IMR-90 (cell line): ENCODE results near the gene NECAB2. TPM values are rescaled to one million over a fixed set of nuclear protein-coding genes. Genes with fewer than 3 reads are reported as not detected.

Experiments
- ATAC-seq: fragments of 200-7000 bp; cut with Tn5 transposase; 2 replicates; pipeline ENCODE4 v1.9.1; 2020; ENCODE audit warnings: low read depth, mild to moderate bottlenecking, moderate library complexity
- BruUV-seq: library from RNA; stranded (reverse); fragments of 400-500 nt; replicated peaks from 2 replicates; lab custom pipeline; 2021; lab: Mats Ljungman, UMichigan
- CTCF ChIA-PET: fragments of 300-600 bp; formaldehyde crosslinking; extraction: SDS; loops from one replicate; lab custom pipeline; 2021; ENCODE audit warnings: antibody characterized with exemption; lab: Yijun Ruan, JAX
- POLR2A ChIA-PET: fragments of 300-600 bp; sonication (Branson Sonifier 250); formaldehyde crosslinking; loops from one replicate; lab custom pipeline; 2022; ENCODE audit warnings: antibody characterized with exemption; ENCODE audit not compliant: unreplicated experiment; lab: Charles Lee
- DNase-seq: peaks from one replicate; pipeline ENCODE4 v3.0.0; 2013
- H2AFZ ChIP-seq: replicated peaks from 2 replicates; pipeline ENCODE3; 2013; ENCODE audit warnings: low read length, mild to moderate bottlenecking; ENCODE audit not compliant: poor library complexity
- H2AK5ac ChIP-seq: 2 replicates; pipeline ENCODE4 v1.6.1; 2013; ENCODE audit warnings: low read depth, low read length, inconsistent platforms
- H2AK9ac ChIP-seq: replicated peaks from 2 replicates; pipeline ENCODE3; 2013; ENCODE audit warnings: mild to moderate bottlenecking, low read depth, low read length, moderate library complexity; ENCODE audit not compliant: poor library complexity
- H2BK120ac ChIP-seq: 2 replicates; pipeline ENCODE4 v1.6.1; 2013; ENCODE audit warnings: low read depth, low read length, inconsistent platforms
- H2BK15ac ChIP-seq: 3 replicates; pipeline ENCODE4 v1.6.1; 2013; ENCODE audit warnings: low read depth, low read length, inconsistent platforms
- H2BK20ac ChIP-seq: 2 replicates; pipeline ENCODE4 v1.6.1; 2013; ENCODE audit warnings: low read depth, mild to moderate bottlenecking, inconsistent platforms, low read length, moderate library complexity
- H2BK5ac ChIP-seq: 2 replicates; pipeline ENCODE4 v1.6.1; 2013; ENCODE audit warnings: mild to moderate bottlenecking, low read depth, low read length, inconsistent platforms; ENCODE audit not compliant: poor library complexity, severe bottlenecking
- H3K14ac ChIP-seq: replicated peaks from 2 replicates; pipeline ENCODE4 v1.6.1; 2013; ENCODE audit warnings: low read depth, low read length, inconsistent platforms
- H3K18ac ChIP-seq: 2 replicates; pipeline ENCODE4 v1.6.1; 2013; ENCODE audit warnings: low read depth, low read length, control low read depth
- H3K23ac ChIP-seq: 2 replicates; pipeline ENCODE4 v1.6.1; 2013; ENCODE audit warnings: low read depth, low read length, inconsistent platforms
- H3K27ac ChIP-seq: 2 replicates; pipeline ENCODE4 v1.5.1; 2013; ENCODE audit warnings: mild to moderate bottlenecking, control low read depth, low read length; ENCODE audit not compliant: insufficient read depth
- H3K27me3 ChIP-seq: 2 replicates; pipeline ENCODE4 v1.6.1; 2013; ENCODE audit warnings: low read length; ENCODE audit not compliant: control insufficient read depth, insufficient read depth
- H3K36me3 ChIP-seq: 2 replicates; pipeline ENCODE4 v1.6.1; 2013; ENCODE audit warnings: low read length, mixed read lengths; ENCODE audit not compliant: control insufficient read depth, insufficient read depth
- H3K4ac ChIP-seq: 2 replicates; pipeline ENCODE4 v1.6.1; 2013; ENCODE audit warnings: low read depth, low read length, inconsistent platforms
- H3K4me1 ChIP-seq: 2 replicates; pipeline ENCODE4 v1.6.1; 2013; ENCODE audit warnings: low read length, mixed read lengths; ENCODE audit not compliant: control insufficient read depth, insufficient read depth
- H3K4me2 ChIP-seq: 2 replicates; pipeline ENCODE4 v1.6.1; 2013; ENCODE audit warnings: low read depth, mild to moderate bottlenecking, control low read depth, low read length, moderate library complexity
- H3K4me3 ChIP-seq: 2 replicates; pipeline ENCODE4 v1.5.1; 2013; ENCODE audit warnings: low read depth, mild to moderate bottlenecking, control low read depth, low read length, moderate library complexity; ENCODE audit not compliant: insufficient read depth
- H3K56ac ChIP-seq: 2 replicates; pipeline ENCODE4 v1.6.1; 2013; ENCODE audit warnings: low read length, inconsistent platforms; ENCODE audit not compliant: insufficient read depth; ENCODE audit errors: extremely low read depth
- H3K79me1 ChIP-seq, 2 experiments: 2 replicates each; pipeline ENCODE4 v1.6.1; 2013; ENCODE audit warnings: low read length in 2 of 2, inconsistent platforms in 1 of 2, low read depth in 1 of 2
- H3K9ac ChIP-seq: 2 replicates; pipeline ENCODE4 v1.6.1; 2013; ENCODE audit warnings: low read depth, low read length, control low read depth
- H3K9me1 ChIP-seq: 2 replicates; pipeline ENCODE4 v1.6.1; 2013; ENCODE audit warnings: low read length, inconsistent platforms; ENCODE audit not compliant: insufficient read depth
- H3K9me3 ChIP-seq: 2 replicates; pipeline ENCODE4 v1.6.1; 2013; ENCODE audit warnings: low read length; ENCODE audit not compliant: control insufficient read depth, insufficient read depth
- H4K20me1 ChIP-seq: 2 replicates; pipeline ENCODE4 v1.6.1; 2013; ENCODE audit warnings: low read length, inconsistent platforms; ENCODE audit not compliant: insufficient read depth
- H4K5ac ChIP-seq: 2 replicates; pipeline ENCODE4 v1.6.1; 2013; ENCODE audit warnings: mild to moderate bottlenecking, low read depth, low read length, control low read depth
- H4K8ac ChIP-seq, 2 experiments: 2 replicates each; pipeline ENCODE4 v1.6.1; 2013; ENCODE audit warnings: low read depth in 2 of 2, low read length in 2 of 2, control low read depth in 1 of 2, inconsistent platforms in 1 of 2
- H4K91ac ChIP-seq: 2 replicates; pipeline ENCODE4 v1.6.1; 2013; ENCODE audit warnings: low read depth, low read length, inconsistent platforms; ENCODE audit not compliant: insufficient read depth
- BHLHE40 ChIP-seq: fragments of 150-350 bp; IDR thresholded peaks from 2 replicates; pipeline ENCODE4 v1.6.1; 2016; ENCODE audit warnings: mild to moderate bottlenecking, low read depth, low read length
- CEBPB ChIP-seq: IDR thresholded peaks from 2 replicates; pipeline ENCODE4 v1.6.1; 2012; ENCODE audit warnings: low read depth, low read length, improper control_type of control experiment
- CHD1 ChIP-seq: IDR thresholded peaks from 2 replicates; pipeline ENCODE4 v1.6.1; 2012; ENCODE audit warnings: low read depth, low read length, improper control_type of control experiment
- FOS ChIP-seq: fragments of 150-350 bp; IDR thresholded peaks from 2 replicates; pipeline ENCODE4 v1.6.1; 2016; ENCODE audit warnings: low read depth, low read length
- MAFK ChIP-seq: IDR thresholded peaks from 2 replicates; pipeline ENCODE4 v1.6.1; 2012; ENCODE audit warnings: low read depth, low read length, improper control_type of control experiment
- MAZ ChIP-seq: IDR thresholded peaks from 2 replicates; pipeline ENCODE4 v1.6.1; 2012; ENCODE audit warnings: low read depth, mild to moderate bottlenecking, low read length, improper control_type of control experiment, moderate library complexity, borderline replicate concordance
- MXI1 ChIP-seq: IDR thresholded peaks from 2 replicates; pipeline ENCODE4 v1.6.1; 2012; ENCODE audit warnings: low read depth, mild to moderate bottlenecking, low read length, moderate library complexity, borderline replicate concordance
- NFE2L2 ChIP-seq: fragments of 150-350 bp; IDR thresholded peaks from 2 replicates; pipeline ENCODE4 v1.6.1; 2016; ENCODE audit warnings: low read depth, mild to moderate bottlenecking, low read length
- POLR2A ChIP-seq: IDR thresholded peaks from 2 replicates; pipeline ENCODE4 v1.6.1; 2012; ENCODE audit warnings: mild to moderate bottlenecking, low read depth, low read length
- RAD21 ChIP-seq: IDR thresholded peaks from 2 replicates; pipeline ENCODE4 v1.6.1; 2012; ENCODE audit warnings: low read length, improper control_type of control experiment
- RCOR1 ChIP-seq: IDR thresholded peaks from 2 replicates; pipeline ENCODE4 v1.6.1; 2012; ENCODE audit warnings: mild to moderate bottlenecking, low read length, improper control_type of control experiment; ENCODE audit not compliant: insufficient replicate concordance
- RFX5 ChIP-seq: IDR thresholded peaks from 2 replicates; pipeline ENCODE4 v1.8.0; 2012; ENCODE audit warnings: low read depth, mild to moderate bottlenecking, low read length, moderate library complexity
- SMC3 ChIP-seq: fragments of 150-350 bp; IDR thresholded peaks from 2 replicates; pipeline ENCODE4 v1.6.1; 2016; ENCODE audit warnings: low read depth, mild to moderate bottlenecking, antibody characterized with exemption, low read length, moderate library complexity
- WGBS, 2 experiments: methylation state at CpG; one replicate each; pipeline versions ENCODE4 v1.1.5 to v1.1.7; 2013; ENCODE audit warnings: missing lambda C conversion rate in 2 of 2; ENCODE audit not compliant: insufficient read length in 1 of 2; ENCODE audit errors: extremely low coverage in 2 of 2; 5-methylcytosine and 5-hydroxymethylcytosine counted together
- dilution Hi-C: fragments of 300-500 bp; cut with HindIII; formaldehyde crosslinking; loops from one replicate; pipeline ENCODE4 v1.14.3; 2018; ENCODE audit warnings: low sequenced_read_pairs; ENCODE audit not compliant: unreplicated experiment
- in situ Hi-C: fragments of 300-500 bp; cut with MboI; formaldehyde crosslinking; loops from 3 replicates; pipeline ENCODE4 v1.14.3; 2019; ENCODE audit warnings: low sequenced_read_pairs, inconsistent platforms, mixed read lengths
- intact Hi-C: fragments of 100-400 bp; cut with micrococcal nuclease; formaldehyde crosslinking; loops from 2 replicates; pipeline ENCODE4 v1.10.0; 2022
- polyA plus RNA-seq, 3 experiments: library from polyadenylated mRNA; depleted of rRNA; stranded (reverse); fragments of >200 nt; gene quantifications; 2 replicates each; pipeline ENCODE4 v1.2.3, GENCODE V29; 2012; ENCODE audit warnings: low replicate concordance in 1 of 3
- total RNA-seq: library from RNA; depleted of rRNA; stranded (reverse); fragments of >200 nt; gene quantifications from 2 replicates; pipeline ENCODE4 v1.2.3, GENCODE V29; 2012
- TF ChIP-seq, protein P1 (sequence below): fragments of 150-350 bp; IDR thresholded peaks from 2 replicates; pipeline ENCODE4 v1.6.1; 2016; ENCODE audit warnings: low read depth, mild to moderate bottlenecking, low read length, moderate library complexity, borderline replicate concordance
- TF ChIP-seq, protein P2 (sequence below): fragments of 150-350 bp; IDR thresholded peaks from 2 replicates; pipeline ENCODE4 v1.6.1; 2017; ENCODE audit warnings: mild to moderate bottlenecking, antibody characterized with exemption, low read length, low read depth
- TF ChIP-seq, protein P3 (sequence below): conservative IDR thresholded peaks from 2 replicates; pipeline ENCODE4 v1.5.1; 2012; ENCODE audit warnings: mild to moderate bottlenecking, low read depth, low read length, improper control_type of control experiment

NECAB2 gene
- total and polyA plus RNA-seq, 2 of the 4 experiments (the other 2 are of a cell fraction), result 0.27 TPM; not detected in 1

DNA sequence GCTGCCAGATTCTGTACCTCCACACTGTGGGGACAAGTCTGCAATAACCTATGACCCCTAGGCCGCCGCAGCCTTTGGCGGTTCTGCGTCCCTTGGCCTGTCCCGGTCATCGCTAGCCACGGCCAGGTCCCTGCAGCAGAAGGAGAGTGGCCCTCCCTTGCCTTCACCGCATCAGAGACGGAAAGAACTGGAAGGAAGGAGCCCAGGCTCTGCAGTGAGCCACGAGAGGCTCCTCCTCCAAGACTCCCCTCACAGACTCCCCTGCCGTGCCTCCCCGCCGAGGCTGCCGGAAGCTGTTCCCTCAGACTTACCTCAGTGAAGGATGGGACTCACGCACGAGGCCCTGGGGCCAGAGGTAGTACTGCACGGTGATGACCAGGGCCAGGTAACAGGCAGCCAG is 63.5 kb downstream of the NECAB2 start:
- in situ Hi-C loops (no loop called here), intact Hi-C loops (no loop called here), dilution Hi-C loops (no loop called here)
- Histone ChIP-seq H2BK20ac (no peak overlapping the region), H3K27ac (no peak overlapping the region), H4K91ac (no peak overlapping the region), H3K9me1 (no peaks in the 10 kb centered on the region; the same call in 1 of the 2 replicates), H2AK5ac (no peak overlapping the region), H3K9ac (no peak overlapping the region), H3K4me3 (no peak overlapping the region), H2BK15ac (no peak overlapping the region), H3K4me2 (no peak overlapping the region), H3K56ac (no peak overlapping the region), H3K14ac (no peak overlapping the region), H3K79me1 (no peaks in the 10 kb centered on the region), H3K18ac (no peak overlapping the region), H4K20me1 (no peaks in the 10 kb centered on the region), H3K4ac (no peak overlapping the region), H2BK120ac (no peak overlapping the region), H2AK9ac (no peak overlapping the region), H3K23ac (no peak overlapping the region), H3K27me3 (peaks cover 53% of the 10 kb centered on the region), H3K36me3 (no peaks in the 10 kb centered on the region), H4K8ac (no peak overlapping the region), H3K4me1 (no peaks in the 10 kb centered on the region), H2AFZ (no peak overlapping the region), H3K9me3 (peaks cover 12% of the 10 kb centered on the region), H2BK5ac (no peak overlapping the region), H4K5ac (no peak overlapping the region)
- WGBS, 2 experiments, result 58% methylated on average over 5 of the region's 17 CpGs; no CpG with 5 or more reads in 1 of the 2 experiments
- POLR2A ChIA-PET, result no interaction called here
- DNase-seq, result no peak
- no TSS peak for BruUV-seq
- no peak for TF ChIP-seq RAD21
- no peak for TF ChIP-seq MXI1
- no peak for TF ChIP-seq CHD1
- no peak for TF ChIP-seq NFE2L2
- no peak for TF ChIP-seq POLR2A
- TF ChIP-seq MAZ, result no peak
- TF ChIP-seq, protein P1, sequence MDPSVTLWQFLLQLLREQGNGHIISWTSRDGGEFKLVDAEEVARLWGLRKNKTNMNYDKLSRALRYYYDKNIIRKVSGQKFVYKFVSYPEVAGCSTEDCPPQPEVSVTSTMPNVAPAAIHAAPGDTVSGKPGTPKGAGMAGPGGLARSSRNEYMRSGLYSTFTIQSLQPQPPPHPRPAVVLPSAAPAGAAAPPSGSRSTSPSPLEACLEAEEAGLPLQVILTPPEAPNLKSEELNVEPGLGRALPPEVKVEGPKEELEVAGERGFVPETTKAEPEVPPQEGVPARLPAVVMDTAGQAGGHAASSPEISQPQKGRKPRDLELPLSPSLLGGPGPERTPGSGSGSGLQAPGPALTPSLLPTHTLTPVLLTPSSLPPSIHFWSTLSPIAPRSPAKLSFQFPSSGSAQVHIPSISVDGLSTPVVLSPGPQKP, result no peak
- TF ChIP-seq, protein P2, sequence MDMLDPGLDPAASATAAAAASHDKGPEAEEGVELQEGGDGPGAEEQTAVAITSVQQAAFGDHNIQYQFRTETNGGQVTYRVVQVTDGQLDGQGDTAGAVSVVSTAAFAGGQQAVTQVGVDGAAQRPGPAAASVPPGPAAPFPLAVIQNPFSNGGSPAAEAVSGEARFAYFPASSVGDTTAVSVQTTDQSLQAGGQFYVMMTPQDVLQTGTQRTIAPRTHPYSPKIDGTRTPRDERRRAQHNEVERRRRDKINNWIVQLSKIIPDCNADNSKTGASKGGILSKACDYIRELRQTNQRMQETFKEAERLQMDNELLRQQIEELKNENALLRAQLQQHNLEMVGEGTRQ, result no peak
- no peak for TF ChIP-seq BHLHE40
- no peak for TF ChIP-seq RFX5
- no peak for TF ChIP-seq CEBPB
- TF ChIP-seq, protein P3, sequence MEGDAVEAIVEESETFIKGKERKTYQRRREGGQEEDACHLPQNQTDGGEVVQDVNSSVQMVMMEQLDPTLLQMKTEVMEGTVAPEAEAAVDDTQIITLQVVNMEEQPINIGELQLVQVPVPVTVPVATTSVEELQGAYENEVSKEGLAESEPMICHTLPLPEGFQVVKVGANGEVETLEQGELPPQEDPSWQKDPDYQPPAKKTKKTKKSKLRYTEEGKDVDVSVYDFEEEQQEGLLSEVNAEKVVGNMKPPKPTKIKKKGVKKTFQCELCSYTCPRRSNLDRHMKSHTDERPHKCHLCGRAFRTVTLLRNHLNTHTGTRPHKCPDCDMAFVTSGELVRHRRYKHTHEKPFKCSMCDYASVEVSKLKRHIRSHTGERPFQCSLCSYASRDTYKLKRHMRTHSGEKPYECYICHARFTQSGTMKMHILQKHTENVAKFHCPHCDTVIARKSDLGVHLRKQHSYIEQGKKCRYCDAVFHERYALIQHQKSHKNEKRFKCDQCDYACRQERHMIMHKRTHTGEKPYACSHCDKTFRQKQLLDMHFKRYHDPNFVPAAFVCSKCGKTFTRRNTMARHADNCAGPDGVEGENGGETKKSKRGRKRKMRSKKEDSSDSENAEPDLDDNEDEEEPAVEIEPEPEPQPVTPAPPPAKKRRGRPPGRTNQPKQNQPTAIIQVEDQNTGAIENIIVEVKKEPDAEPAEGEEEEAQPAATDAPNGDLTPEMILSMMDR, result no peak
- TF ChIP-seq RCOR1, result no peak
- TF ChIP-seq MAFK, result no peak
- no peak for TF ChIP-seq SMC3
- no peak for TF ChIP-seq FOS
- no peak for ATAC-seq
- CTCF ChIA-PET, result no interaction called here
